Neural cell (in vitro differentiated cells): ENCODE measurements around the gene TCTA. TPM values are rescaled to one million over a fixed set of nuclear protein-coding genes. Genes with fewer than 3 reads are reported as not detected.

Experiments used
- H2AFZ ChIP-seq: fragments of 200-600, 300-800 bp; sonication (generic), shearing (Covaris generic); 2 replicates; pipeline ENCODE4 v1.6.0; 2014; ENCODE audit warnings: low read depth, mild to moderate bottlenecking, antibody characterized with exemption, low read length, moderate library complexity
- H3F3A ChIP-seq: fragments of 200-600 bp; shearing (Covaris generic); 2 replicates; pipeline ENCODE4 v1.6.1; 2016; ENCODE audit warnings: mild to moderate bottlenecking, moderate library complexity, mixed read lengths, antibody characterized with exemption, low read length; ENCODE audit not compliant: insufficient read depth, poor library complexity, severe bottlenecking
- H3K27ac ChIP-seq: fragments of 200-600, 300-800 bp; sonication (generic), shearing (Covaris generic); 2 replicates; pipeline ENCODE4 v1.5.1; 2014; ENCODE audit warnings: mild to moderate bottlenecking, low read length, moderate library complexity
- H3K27me3 ChIP-seq: fragments of 300-800, 200-600 bp; sonication (generic), shearing (Covaris generic); 2 replicates; pipeline ENCODE4 v1.6.0; 2014; ENCODE audit warnings: mild to moderate bottlenecking, low read depth, low read length, moderate library complexity; ENCODE audit not compliant: insufficient read depth
- H3K36me3 ChIP-seq: fragments of 300-800, 200-600 bp; sonication (generic), shearing (Covaris generic); 2 replicates; pipeline ENCODE4 v1.5.1; 2014; ENCODE audit warnings: mild to moderate bottlenecking, antibody characterized with exemption, low read length, moderate library complexity; ENCODE audit not compliant: insufficient read depth
- H3K4me2 ChIP-seq: fragments of 300-800, 200-600 bp; sonication (generic), shearing (Covaris generic); 2 replicates; pipeline ENCODE4 v1.6.0; 2014; ENCODE audit warnings: mild to moderate bottlenecking, low read length
- H3K4me3 ChIP-seq: fragments of 300-800, 200-600 bp; sonication (generic), shearing (Covaris generic); 2 replicates; pipeline ENCODE4 v1.5.1; 2014; ENCODE audit warnings: mild to moderate bottlenecking, low read length, moderate library complexity
- H3K79me2 ChIP-seq: fragments of 200-600 bp; shearing (Covaris generic); replicated peaks from 2 replicates; pipeline ENCODE4 v1.6.0; 2014; ENCODE audit warnings: mild to moderate bottlenecking, low read length, moderate library complexity; ENCODE audit not compliant: insufficient read depth
- H3K9ac ChIP-seq: fragments of 300-800, 200-600 bp; sonication (generic), shearing (Covaris generic); 2 replicates; pipeline ENCODE4 v1.6.1; 2016; ENCODE audit warnings: mild to moderate bottlenecking, low read length, mixed read lengths
- H3K9me2 ChIP-seq: fragments of 200-600 bp; shearing (Covaris generic); 2 replicates; pipeline ENCODE4 v1.6.1; 2016; ENCODE audit warnings: mild to moderate bottlenecking, low read length, mixed read lengths; ENCODE audit not compliant: insufficient read depth
- H3K9me3 ChIP-seq: fragments of 200-600, 300-800 bp; sonication (generic), shearing (Covaris generic); 2 replicates; pipeline ENCODE4 v1.6.1; 2016; ENCODE audit warnings: mild to moderate bottlenecking, mixed run types, low read length, moderate library complexity, mixed read lengths
- H4K20me1 ChIP-seq: fragments of 200-600 bp; shearing (Covaris generic); 2 replicates; pipeline ENCODE4 v1.6.1; 2016; ENCODE audit warnings: mild to moderate bottlenecking, mixed run types; ENCODE audit not compliant: insufficient read depth
- CTCF ChIP-seq: fragments of 450-650 bp; IDR thresholded peaks from 2 replicates; pipeline ENCODE4 v1.5.1; 2014; ENCODE audit warnings: antibody characterized with exemption, mild to moderate bottlenecking, moderate library complexity; ENCODE audit not compliant: poor library complexity, severe bottlenecking
- EP300 ChIP-seq: fragments of 450-650 bp; conservative IDR thresholded peaks from 2 replicates; pipeline ENCODE4 v1.6.1; 2014; ENCODE audit warnings: antibody characterized with exemption, mild to moderate bottlenecking, moderate library complexity; ENCODE audit not compliant: poor library complexity, severe bottlenecking
- EZH2 ChIP-seq: fragments of 200-600, 300-800 bp; shearing (Covaris generic), sonication (generic); IDR thresholded peaks from 2 replicates; pipeline ENCODE4 v1.6.1; 2014; ENCODE audit warnings: antibody characterized with exemption, low read length, borderline replicate concordance, mild to moderate bottlenecking; ENCODE audit not compliant: insufficient read depth, poor library complexity, severe bottlenecking
- MXI1 ChIP-seq: fragments of 450-650 bp; conservative IDR thresholded peaks from 2 replicates; pipeline ENCODE4 v1.6.1; 2014; ENCODE audit warnings: antibody characterized with exemption, mild to moderate bottlenecking; ENCODE audit not compliant: poor library complexity, severe bottlenecking
- POLR2AphosphoS5 ChIP-seq: IDR thresholded peaks from 2 replicates; pipeline ENCODE4 v1.6.1; 2012
- RAD21 ChIP-seq: fragments of 450-650 bp; conservative IDR thresholded peaks from 2 replicates; pipeline ENCODE4 v1.6.1; 2014; ENCODE audit warnings: antibody characterized with exemption, mild to moderate bottlenecking, moderate library complexity
- REST ChIP-seq: IDR thresholded peaks from 2 replicates; pipeline ENCODE4 v1.6.1; 2012; ENCODE audit warnings: borderline replicate concordance
- SMC3 ChIP-seq: fragments of 450-650 bp; conservative IDR thresholded peaks from 2 replicates; pipeline ENCODE4 v1.6.1; 2014; ENCODE audit warnings: antibody characterized with exemption, mild to moderate bottlenecking, moderate library complexity; ENCODE audit not compliant: poor library complexity
- TAF1 ChIP-seq: IDR thresholded peaks from 2 replicates; pipeline ENCODE4 v1.6.1; 2012; ENCODE audit warnings: low read depth
- polyA plus RNA-seq: library from polyadenylated mRNA; depleted of rRNA; stranded (reverse); fragments of >200 nt; gene quantifications from 2 replicates; pipeline ENCODE4 v1.2.3, GENCODE V29; 2014

Gene TCTA
- polyA plus RNA-seq, 1 donor from 2014 or later = 17.1 TPM

- TF ChIP-seq RAD21 (no peak), EZH2 (no peak), REST (no peak), TAF1 (no peak), CTCF (no peak), SMC3 (no peak), POLR2AphosphoS5 (no peak), EP300 (no peak), MXI1 (no peak)
- H3K9ac ChIP-seq = no peak overlapping the region
- no peaks in the 10 kb centered on the region for H3K36me3 ChIP-seq
- no peaks in the 10 kb centered on the region for H3F3A ChIP-seq
- H2AFZ ChIP-seq = no peak overlapping the region
- H3K27ac ChIP-seq = no peak overlapping the region
- H3K4me3 ChIP-seq = no peak overlapping the region
- H4K20me1 ChIP-seq = no peaks in the 10 kb centered on the region
- H3K9me3 ChIP-seq = no peaks in the 10 kb centered on the region
- H3K27me3 ChIP-seq = no peaks in the 10 kb centered on the region
- H3K4me2 ChIP-seq = no peak overlapping the region
- H3K79me2 ChIP-seq = no peaks in the 10 kb centered on the region
- no peaks in the 10 kb centered on the region for H3K9me2 ChIP-seq
Observed at GRCh38 chr3:49370585-49371290, 41.5 kb upstream of the TCTA start.

GRCh38 chr3:49371946-49372345, 40.3 kb upstream of the TCTA start:
- Histone ChIP-seq H3K27ac (no peak overlapping the region), H3K9ac (no peak overlapping the region), H3K79me2 (no peaks in the 10 kb centered on the region), H3F3A (no peaks in the 10 kb centered on the region), H4K20me1 (no peaks in the 10 kb centered on the region), H3K9me2 (no peaks in the 10 kb centered on the region), H3K36me3 (no peaks in the 10 kb centered on the region), H3K4me3 (no peak overlapping the region), H3K4me2 (no peak overlapping the region), H2AFZ (no peak overlapping the region), H3K27me3 (no peaks in the 10 kb centered on the region), H3K9me3 (no peaks in the 10 kb centered on the region)
- no peak for TF ChIP-seq TAF1
- TF ChIP-seq EZH2 = no peak
- TF ChIP-seq REST = no peak
- no peak for TF ChIP-seq EP300
- no peak for TF ChIP-seq RAD21
- TF ChIP-seq SMC3 = no peak
- no peak for TF ChIP-seq POLR2AphosphoS5
- no peak for TF ChIP-seq MXI1
